NCI-H69 (cell line): Measurements from ENCODE around the gene ELP6.
A peak's percentile ranks its signal among the peaks of the same experiment; 100 is the strongest.
"Not testable (repeated sequence)": the region's sequence is repeated elsewhere in the genome, so short reads cannot be mapped to it uniquely, and the experiment has no call there.

Experiments used
- DNase-seq: peaks from one replicate; lab custom pipeline; 2025; lab: John Stamatoyannopoulos, UW

Gene ELP6

DNA sequence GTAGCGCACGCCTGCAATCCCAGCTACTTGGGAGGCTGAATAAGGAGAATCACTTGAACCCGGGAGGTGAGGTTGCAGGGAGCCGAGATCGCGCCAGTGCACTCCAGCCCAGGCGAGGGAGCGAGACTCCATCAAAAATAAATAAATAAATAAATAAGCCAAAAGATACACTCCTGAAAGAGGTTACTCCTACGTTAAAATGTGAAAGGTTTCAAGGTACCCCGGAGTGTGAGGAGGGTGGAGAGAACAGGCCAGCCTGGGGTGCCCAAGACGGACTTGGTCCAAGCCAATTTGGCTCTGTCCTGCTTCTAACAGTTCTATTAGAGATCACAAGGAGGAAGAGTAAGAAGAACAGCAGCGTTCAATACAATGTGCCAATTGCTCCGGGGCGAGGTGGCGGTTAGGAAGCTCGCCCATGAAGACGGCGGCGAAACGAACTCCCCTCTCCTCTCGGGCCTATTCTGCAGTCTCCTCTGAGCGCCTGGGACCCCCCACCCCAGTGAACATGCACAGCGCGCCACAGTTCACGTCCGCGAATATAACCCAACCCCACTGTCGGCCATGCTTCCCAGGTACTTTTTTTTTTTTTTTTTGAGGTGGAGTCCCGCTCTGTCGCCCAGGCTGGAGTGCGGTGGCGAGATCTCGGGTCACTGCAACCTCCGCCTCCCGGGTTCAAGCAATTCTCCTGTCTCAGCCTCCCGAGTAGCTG, 942 bp downstream of the ELP6 start:
- DNase-seq, result peak; percentile 50

DNA sequence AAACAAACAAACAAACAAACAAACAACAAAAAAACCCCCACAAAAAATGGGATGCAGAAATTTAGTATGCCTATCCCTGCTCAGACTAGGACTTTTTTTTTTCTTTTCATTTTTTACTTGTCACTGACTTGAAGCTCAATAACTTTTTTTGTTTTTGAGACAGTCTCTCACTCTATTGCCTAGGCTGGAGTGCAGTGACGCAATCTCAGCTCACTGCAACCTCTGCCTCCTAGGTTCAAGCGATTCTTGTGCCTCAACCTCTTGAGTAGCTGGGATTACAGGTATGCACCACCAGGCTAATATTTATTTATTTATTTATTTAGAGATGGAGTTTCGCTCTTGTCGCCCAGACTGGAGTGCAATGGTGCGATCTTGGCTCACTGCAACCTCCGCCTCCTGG, 8.2 kb downstream of the ELP6 start:
- DNase-seq, result not testable (repeated sequence)

DNA sequence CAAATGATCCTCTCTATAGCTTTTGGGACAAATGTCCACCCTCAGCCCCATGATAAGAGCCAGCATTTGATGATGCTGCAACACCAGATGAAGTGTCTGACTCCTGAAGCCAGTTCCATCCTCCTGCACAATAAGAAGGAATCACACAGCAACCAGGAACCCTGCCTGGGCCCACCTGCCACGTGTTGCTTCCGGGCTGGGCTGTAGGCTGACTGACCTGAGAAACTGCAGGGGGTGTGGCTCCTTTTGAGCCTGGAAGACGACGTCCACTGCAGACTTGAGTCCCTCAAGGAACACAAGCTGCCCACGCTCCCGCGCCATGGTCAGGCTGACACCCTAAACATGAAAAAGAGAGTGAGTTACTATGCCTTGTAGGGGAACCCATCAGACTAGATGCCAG, 9.4 kb downstream of the ELP6 start:
- DNase-seq, result no peak

DNA sequence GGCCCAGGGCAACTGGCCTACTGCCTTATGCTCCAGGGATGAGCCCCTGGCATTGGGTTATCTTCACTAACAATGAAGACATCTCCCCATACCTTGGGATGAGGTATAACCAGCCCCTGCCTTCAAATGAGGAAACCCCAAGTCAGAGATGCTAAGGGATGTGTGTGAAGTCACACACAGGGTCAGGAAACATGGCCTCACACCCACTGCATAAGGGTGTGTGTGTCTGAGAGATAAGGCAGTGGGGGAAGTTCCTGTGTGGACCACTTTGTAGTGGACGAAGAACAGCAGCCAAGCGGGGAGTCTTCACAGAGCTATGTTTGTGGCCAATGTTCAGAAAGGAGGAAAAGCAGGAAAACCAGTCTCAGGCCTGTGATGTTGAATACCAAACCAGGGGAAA, 10.5 kb downstream of the ELP6 start:
- DNase-seq, result no peak

DNA sequence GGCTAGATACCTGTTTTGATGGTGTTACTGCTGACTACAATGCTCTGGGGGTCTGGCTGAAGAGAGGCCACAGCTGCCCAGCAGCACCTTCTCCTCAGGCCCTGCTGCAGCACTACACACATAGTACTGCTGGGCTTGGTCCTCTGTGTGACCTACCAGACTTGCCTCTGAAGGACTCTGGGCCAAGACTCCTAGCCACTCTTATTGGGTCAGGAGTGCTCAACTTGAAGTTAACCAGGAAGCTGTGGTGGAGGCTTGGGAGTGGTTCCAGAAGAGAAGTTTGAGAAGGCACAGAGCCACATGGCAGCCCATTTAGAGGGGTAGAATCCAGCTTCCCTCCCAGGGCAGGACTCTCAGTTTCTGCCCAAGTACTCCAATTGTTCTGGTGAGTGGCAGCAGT, 16.6 kb downstream of the ELP6 start:
- DNase-seq, result no peak

DNA sequence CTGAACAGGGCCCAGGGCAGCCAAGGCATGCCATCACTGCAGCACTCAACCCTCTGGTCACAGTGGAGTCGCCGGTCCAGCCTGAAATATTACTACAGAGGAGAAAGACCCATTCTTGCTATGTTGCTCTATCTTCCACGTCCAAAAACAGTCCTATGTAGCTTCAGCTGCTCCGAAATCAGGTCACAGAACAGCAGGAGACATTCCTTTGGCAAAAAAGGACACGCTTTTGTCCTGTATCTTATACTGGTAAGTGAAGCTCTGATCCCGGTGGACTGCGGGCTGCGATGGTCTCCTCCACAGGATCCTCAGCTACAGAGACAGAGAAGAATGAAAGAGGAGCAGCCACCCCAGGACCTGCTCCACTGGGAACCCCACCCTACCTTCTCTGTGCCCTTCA, 17.6 kb downstream of the ELP6 start:
- DNase-seq, result no peak

DNA sequence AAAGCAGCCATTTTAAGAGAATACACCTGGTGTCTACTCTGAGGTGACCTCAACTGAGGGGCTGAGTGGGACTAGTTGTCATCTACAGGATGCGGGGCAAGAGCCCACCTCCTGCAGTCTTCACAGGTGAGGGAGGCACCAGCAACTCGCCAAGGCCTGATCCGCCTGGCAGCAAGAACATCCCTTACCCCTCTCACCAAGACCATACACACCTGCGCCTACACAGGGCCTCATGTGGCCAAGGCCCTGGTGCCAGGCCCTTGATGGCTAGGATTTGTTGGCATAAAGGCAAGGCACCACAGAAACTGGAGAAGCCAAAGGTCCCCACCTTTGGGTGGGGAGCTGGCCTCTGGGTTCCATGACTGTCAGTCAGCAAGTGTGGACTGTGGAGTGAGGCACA, 18.4 kb downstream of the ELP6 start:
- DNase-seq, result no peak

DNA sequence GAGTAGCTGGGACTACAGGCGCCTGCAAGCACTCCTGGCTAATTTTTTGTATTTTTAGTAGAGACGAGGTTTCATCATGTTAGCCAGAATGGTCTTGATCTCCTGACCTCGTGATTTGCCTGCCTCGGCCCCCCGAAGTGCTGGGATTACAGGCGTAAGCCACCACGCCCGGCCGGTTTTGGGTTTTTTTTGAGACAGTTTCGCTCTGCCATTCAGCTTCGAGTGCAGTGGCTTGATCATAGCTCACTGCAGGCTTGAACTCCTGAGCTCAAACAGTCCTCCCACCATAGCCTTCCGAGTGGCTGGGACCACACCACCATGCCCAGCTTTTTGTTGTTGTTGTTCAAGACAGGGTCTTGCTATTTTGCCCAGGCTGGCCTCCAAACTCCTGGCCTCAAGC, 21.7 kb downstream of the ELP6 start:
- no peak for DNase-seq

DNA sequence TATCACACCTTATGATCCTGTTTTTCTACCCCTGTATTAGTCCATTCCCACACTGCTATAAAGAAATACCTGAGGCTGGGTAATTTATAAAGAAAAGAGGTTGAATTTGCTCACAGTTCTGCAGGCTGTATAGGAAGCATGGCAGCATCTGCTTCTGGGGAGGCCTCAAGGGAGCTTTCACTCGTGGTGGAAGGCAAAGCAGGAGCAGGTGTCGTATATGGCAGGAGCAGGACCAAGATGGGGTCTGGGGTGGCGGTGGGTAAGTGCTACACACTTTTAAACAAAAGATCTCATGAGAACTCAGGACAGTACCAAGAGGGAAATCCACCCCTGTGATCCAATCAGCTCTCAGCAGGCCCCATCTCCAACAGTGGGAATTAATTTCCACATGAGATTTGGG, 22.3 kb downstream of the ELP6 start:
- DNase-seq, result no peak

DNA sequence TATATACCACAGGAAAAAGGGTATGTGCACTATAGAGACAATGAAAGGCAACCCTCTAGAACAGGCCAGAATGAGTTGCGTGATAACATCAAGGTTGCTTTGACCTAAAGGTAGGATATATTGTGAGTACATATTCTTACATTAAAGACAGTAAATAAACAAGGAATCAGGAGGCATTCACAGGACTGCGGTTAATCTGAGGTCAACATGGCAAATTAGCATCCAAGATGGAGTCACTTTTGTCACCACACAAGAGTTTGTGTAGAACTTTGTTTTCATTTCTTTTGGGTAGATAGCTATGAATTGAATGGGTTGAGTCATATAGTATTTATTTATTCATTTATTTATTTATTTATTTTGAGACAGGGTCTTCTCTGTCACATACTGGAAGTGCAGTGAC, 26.2 kb downstream of the ELP6 start:
- no peak for DNase-seq

DNA sequence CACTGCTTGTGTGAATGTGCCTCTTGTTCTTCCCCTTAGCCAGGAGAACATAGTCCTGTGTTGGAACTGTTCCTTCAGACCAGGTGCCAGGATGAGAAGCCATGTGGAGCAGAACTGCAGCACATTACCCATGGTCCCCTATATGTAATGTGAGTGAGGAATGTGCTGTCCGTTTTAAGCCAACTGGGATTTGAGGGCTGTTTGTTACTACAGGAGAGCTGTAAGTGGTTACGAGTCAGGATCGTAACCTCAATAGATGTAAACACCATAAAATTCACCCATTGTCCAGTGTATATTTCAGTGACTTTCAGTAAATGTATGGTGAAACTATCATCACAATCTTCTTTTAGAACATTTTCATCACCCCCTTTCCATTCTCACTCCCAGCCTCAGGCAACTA, 27.7 kb downstream of the ELP6 start:
- no peak for DNase-seq

DNA sequence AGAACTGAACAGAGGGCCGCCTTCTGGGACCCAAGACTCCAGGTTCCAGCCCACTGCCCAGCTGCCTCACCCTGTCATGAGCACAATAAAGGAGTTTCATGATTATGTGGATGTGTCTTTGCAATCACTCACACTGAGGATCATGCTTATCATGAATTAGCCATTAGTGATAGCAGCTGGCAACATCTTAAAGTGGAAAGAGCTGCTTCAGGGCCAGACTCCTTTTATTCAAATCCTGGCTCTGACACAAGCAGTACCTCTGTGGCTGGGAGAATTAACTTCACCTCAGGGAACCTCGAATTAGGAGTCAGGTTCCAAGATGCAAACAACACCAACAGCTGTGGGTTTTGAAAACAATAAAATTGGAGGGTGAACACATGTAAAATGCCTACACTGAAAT, 31.1 kb downstream of the ELP6 start:
- DNase-seq, result peak; percentile 57

DNA sequence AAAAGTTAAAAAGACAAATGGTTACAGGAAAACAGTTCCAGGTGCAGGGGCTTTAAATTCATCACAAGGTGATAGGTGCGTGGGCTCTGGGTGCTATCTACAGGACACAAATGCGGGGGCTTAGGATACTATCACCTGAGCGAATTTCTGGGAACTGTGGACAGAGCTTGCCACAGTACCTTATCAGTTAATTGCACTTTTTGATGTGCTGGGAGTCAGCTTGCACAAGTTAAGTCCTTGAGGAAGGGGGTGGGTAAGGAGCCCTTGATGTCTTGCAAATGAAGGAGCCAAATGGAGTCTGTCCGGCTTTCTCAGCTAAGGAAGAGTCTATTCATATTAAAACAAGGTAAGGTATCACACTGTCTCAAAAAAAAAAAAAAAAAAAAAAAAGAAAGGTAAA, 31.7 kb downstream of the ELP6 start:
- DNase-seq, result not testable (repeated sequence)

DNA sequence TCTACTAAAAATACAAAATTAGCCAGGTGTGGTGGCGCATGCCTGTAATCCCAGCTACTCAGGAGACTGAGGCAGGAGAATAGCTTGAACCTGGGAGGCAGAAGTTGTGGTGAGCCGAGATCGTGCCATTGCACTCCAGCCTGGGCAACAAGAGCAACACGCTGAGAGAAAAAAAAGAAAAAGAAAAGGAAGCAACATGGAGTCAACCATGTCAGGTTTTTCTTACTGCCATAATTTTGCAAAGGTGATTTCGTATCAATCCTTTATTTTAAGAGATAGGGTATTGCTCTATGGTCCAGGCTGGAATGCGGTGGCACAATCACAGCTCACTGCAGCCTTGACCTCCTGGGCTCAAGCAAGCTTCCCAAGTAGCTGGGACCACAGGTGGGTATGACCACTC, 33.2 kb downstream of the ELP6 start:
- DNase-seq, result not testable (repeated sequence)

DNA sequence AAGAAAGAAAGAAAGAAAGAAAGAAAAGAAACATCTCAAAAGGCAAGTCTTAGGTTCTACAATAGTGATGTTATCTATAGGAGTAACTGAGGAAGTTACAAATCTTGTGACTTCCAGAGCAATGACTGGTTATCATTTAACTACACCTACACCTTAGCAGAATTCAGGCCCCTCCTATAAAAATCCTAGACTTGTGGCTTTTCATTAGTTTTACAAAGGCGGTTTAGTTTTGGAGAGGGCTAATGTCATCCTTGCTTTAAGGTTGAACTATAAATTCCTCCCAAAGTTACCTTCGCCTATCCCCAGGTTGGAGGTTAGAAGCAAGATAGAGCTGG, 33.7 kb downstream of the ELP6 start:
- no peak for DNase-seq

DNA sequence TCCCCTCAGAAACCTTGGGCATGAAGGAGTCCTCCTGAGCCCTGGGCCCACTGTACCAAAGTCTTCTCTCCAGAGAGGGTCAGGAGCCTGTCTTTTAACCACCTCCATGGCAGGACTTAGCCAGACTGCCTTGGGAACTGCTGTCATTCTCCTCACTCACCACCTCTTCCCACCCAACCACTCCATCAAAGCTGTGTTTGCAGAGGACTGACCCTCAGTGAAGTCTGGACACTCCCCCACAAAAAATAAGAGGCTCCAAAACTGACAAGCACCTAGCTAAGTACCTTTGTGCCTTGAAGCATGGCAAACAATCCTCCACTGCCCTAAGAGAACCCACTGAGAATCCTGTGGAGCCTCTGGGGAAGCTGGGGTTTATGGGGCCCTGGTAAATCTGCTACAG, 35.5 kb downstream of the ELP6 start:
- no peak for DNase-seq

DNA sequence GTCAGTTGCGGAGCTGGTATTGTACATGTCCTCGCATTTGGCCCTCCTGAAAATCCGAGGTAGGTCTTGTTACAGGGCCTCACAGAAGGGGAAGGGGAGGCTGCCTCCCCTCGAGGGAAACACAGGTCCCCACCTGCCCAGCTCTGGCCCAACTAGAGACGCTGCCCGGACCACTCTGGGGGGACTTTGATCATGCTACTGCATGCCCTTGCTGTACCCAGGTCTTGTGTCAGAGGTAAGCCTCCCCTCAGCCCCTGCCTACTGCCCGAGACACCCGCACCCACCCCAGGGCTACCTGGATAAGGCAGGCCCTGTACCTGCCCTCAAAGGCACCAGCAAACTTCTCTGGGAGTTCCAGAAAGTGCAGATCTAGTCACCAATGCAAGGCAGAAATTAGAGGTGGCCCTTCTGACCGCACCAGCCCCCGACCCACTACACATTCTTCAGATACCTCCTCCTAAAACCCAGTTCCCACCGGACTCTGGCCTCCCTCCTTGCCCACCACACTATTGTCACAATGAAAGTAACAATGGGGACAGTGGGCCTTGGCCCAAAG, 36.8 kb downstream of the ELP6 start:
- DNase-seq, result no peak

DNA sequence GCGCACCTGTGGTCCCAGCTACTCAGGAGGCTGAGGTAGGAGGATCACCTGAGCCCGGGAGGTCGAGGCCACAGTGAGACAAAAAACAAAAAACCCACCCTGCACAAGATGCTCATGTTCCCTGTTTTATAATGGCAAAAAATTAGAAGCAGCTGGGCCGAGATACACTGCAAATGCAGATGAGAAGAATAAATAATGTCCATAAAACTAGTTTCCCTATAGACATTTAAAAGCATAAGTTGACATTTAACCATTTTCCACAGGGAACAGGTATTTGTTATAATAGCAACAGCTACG, 37.2 kb downstream of the ELP6 start:
- DNase-seq, result no peak

DNA sequence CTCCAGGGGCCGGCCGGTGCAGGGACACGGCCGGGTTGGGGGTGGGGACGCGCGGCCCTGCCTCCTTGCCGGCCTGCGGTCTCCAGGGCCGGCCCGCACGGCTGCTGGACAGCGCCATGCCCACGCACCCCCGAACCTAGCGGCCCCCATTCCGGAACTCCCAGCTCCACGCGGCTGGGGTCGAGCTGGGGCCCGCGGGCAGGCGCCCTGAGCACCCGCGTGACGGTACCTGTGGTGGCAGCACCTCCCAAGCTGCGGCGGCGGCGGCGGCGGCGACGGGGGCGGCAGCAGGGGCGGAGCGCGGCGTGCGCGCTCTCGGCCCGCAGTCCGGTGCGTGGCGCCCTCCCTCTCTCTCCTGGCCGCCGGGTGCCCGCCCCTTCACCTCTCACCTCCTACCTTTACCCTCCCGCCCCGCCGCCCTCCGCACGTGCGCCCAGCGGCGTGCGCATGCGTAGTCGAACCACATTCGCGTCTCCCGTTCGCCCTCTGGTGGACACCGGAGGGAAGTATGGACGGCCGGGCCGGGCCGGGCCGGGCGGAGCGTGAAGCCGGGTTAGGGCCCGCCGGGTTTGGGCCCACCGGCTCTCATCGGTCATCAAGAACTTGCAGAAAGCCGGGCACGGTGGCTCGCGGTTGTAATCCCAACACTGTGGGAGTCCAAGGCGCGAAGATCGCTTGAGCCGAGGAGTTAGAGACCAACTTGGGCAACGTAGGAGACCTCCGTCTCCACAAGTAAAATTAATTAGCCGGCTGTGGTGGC, 37.8 kb downstream of the ELP6 start, which contains the start of gene SCAP:
TSS of gene SCAP (minus strand) at position 372 of the 760 bp plus-strand sequence. CDS start 32,948 bp downstream, outside the sequence.
- DNase-seq, result peak; percentile 86

DNA sequence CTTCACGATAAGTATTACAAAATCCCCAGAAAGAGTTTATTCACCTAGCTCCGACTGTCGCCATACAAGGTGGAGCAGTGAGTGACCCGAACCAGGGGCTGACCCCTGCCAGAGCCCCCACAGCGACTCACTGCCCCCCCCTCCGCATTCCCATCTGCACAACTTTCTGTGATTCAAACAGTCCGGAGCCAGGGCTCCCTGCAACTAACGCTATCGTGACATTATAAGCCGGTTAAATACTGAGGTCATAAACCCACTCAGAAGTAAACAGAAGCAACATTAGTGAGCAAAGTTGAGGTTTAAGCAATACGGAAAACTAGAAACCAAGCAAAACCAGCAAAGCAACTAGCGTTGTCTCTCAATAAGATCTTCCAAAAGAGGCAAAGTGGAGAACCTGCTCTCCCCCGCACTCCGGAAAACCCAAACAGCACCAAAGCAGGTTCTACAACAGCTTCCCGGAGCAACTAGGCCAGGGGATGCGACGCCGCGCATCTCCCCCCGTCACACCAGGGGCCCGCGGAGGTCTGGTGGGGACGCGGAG, 38.4 kb downstream of the ELP6 start:
- peak; percentile 13 for DNase-seq

DNA sequence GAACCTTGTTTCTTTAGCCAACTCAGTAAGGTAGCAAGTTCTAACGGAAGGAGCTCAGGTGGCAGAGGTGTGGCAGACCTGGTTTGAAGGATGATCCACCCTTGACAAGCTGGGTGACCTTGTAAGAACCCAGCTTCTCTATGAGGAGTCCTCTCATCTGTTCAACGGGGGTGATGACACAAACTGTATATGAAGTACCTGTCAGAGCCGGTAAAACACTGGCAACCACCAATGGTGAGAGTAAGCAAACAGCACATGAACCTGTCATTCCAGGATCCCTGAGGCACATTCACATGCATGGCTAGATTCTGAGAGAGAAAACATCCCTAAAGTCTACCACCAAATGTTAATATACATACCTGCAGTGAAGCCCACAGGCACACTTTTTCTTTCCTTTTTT, 40.1 kb downstream of the ELP6 start:
- DNase-seq, result peak; percentile 21

DNA sequence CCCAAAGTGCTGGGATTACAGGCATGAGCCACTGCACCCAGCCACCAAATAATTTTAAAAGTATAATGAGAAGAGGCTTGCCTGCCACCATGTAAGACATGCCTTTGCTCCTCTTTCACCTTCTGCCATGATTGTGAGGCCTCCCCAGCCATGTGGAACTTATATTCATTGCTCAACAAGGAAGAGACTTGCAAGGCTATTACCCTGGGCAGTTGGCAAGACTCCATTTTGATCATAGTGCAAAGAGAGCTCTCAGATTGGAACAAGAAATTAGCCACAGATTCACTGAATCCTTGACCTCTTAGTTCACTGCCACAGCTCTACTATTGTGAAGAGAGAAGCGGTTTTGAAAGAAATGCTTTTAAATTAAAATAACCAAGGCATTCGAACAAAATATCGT, 43.9 kb downstream of the ELP6 start:
- DNase-seq, result no peak

DNA sequence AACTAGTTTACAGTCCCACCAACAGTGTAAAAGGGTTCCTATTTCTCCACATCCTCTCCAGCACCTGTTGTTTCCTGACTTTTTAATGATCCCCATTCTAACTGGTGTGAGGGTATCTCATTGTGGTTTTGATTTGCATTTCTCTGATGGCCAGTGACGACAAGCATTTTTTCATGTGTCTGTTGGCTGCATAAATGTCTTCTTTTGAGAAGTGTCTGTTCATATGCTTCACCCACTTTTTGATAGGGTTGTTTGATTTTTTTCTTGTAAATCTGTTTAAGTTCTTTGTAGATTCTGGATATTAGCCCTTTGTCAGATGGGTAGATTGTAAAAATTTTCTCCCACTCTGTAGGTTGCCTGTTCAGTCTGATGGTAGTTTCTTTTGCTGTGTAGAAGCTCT, 45.2 kb downstream of the ELP6 start:
- DNase-seq, result not testable (repeated sequence)
